Keratinocyte (primary cell): ENCODE measurements around the gene BRCA1. TPM values are rescaled to one million over a fixed set of nuclear protein-coding genes. Genes with fewer than 3 reads are reported as not detected.

Source experiments
- DNase-seq: peaks from one replicate; pipeline ENCODE4 v3.0.0-alpha.2; 2011; ENCODE audit warnings: low read depth, missing footprints, low spot score
- FAIRE-seq: peaks from 2 replicates; lab custom pipeline; 2011; peaks lifted over from hg19 to GRCh38; lab: Jason Lieb, UNC
- H2AFZ ChIP-seq: 2 replicates; pipeline ENCODE4 v1.6.0; 2012; ENCODE audit warnings: low read length, control low read depth, inconsistent platforms; ENCODE audit not compliant: control insufficient read depth
- H3K27ac ChIP-seq: 2 replicates; pipeline ENCODE4 v1.5.1; 2011; ENCODE audit warnings: low read length; ENCODE audit not compliant: control insufficient read depth, insufficient read depth
- H3K27me3 ChIP-seq: 3 replicates; pipeline ENCODE4 v1.6.0; 2011; ENCODE audit warnings: low read length; ENCODE audit not compliant: control insufficient read depth, insufficient read depth; ENCODE audit errors: extremely low read depth
- H3K36me3 ChIP-seq, 2 experiments: 2 replicates in 1 of 2; 3 replicates in 1 of 2; pipeline ENCODE4 v1.5.1; 2011; ENCODE audit warnings: low read length in 2 of 2, mild to moderate bottlenecking in 1 of 2; ENCODE audit not compliant: control insufficient read depth in 2 of 2, insufficient read depth in 2 of 2; ENCODE audit errors: extremely low read depth in 1 of 2
- H3K4me1 ChIP-seq: 3 replicates; pipeline ENCODE4 v1.5.1; 2011; ENCODE audit warnings: low read length; ENCODE audit not compliant: control insufficient read depth, insufficient read depth; ENCODE audit errors: extremely low read depth
- H3K4me2 ChIP-seq: 3 replicates; pipeline ENCODE4 v1.6.0; 2011; ENCODE audit warnings: low read depth, low read length; ENCODE audit not compliant: control insufficient read depth, insufficient read depth; ENCODE audit errors: extremely low read depth
- H3K4me3 ChIP-seq, 3 experiments: fragments of 200-600 bp in 1 of 3; sonication (generic) in 1 of 3; 2 replicates in 2 of 3; 3 replicates in 1 of 3; pipeline ENCODE4 v1.5.1; 2011 to 2016; ENCODE audit warnings: low read length in 3 of 3, mild to moderate bottlenecking in 3 of 3, control low read depth in 2 of 3, inconsistent platforms in 1 of 3, low read depth in 1 of 3, mixed read lengths in 1 of 3, mixed run types in 1 of 3, moderate library complexity in 1 of 3; ENCODE audit not compliant: control insufficient read depth in 2 of 3, insufficient read depth in 2 of 3; ENCODE audit errors: extremely low read depth in 1 of 3
- H3K79me2 ChIP-seq: 2 replicates; pipeline ENCODE4 v1.6.0; 2012; ENCODE audit warnings: low read length; ENCODE audit not compliant: control insufficient read depth, insufficient read depth
- H3K9ac ChIP-seq: 3 replicates; pipeline ENCODE4 v1.6.0; 2011; ENCODE audit warnings: low read length; ENCODE audit not compliant: control insufficient read depth, insufficient read depth; ENCODE audit errors: extremely low read depth
- H3K9me1 ChIP-seq: 3 replicates; pipeline ENCODE4 v1.6.0; 2011; ENCODE audit warnings: low read length; ENCODE audit not compliant: control insufficient read depth, insufficient read depth; ENCODE audit errors: extremely low read depth
- H3K9me3 ChIP-seq: 2 replicates; pipeline ENCODE4 v1.5.1; 2012; ENCODE audit warnings: low read depth, low read length; ENCODE audit not compliant: control insufficient read depth
- H4K20me1 ChIP-seq: 3 replicates; pipeline ENCODE4 v1.6.0; 2011; ENCODE audit warnings: low read length; ENCODE audit not compliant: control insufficient read depth, insufficient read depth; ENCODE audit errors: extremely low read depth
- EZH2 ChIP-seq: IDR thresholded peaks from one replicate; pipeline ENCODE4 v1.6.1; 2012; ENCODE audit warnings: inconsistent platforms, mild to moderate bottlenecking, low read length, moderate library complexity
- dilution Hi-C: fragments of 300-500 bp; cut with MboI; formaldehyde crosslinking; loops from one replicate; pipeline ENCODE4 v1.7.0; 2020; ENCODE audit warnings: low sequenced_read_pairs; ENCODE audit not compliant: extremely low pct_ligation_motif_present
- polyA plus RNA-seq, 5 experiments: library from polyadenylated mRNA; depleted of rRNA in 3 of 5; stranded (reverse) in 3 of 5; stranded (forward) in 1 of 5; unstranded in 1 of 5; fragments of >200 nt; gene quantifications; 1 replicate in 1 of 5; 2 replicates in 3 of 5; 3 replicates in 1 of 5; pipeline versions ENCODE4 v1.2.1 to v1.2.3, GENCODE V29; 2011 to 2012; ENCODE audit warnings: missing spikeins in 2 of 5, low read depth in 1 of 5, low replicate concordance in 1 of 5
- TF ChIP-seq, protein P1 (sequence below), 3 experiments: IDR thresholded peaks in 1 of 3; conservative IDR thresholded peaks in 1 of 3; optimal IDR thresholded peaks in 1 of 3; 2 replicates in 2 of 3; 3 replicates in 1 of 3; pipeline versions ENCODE3 to v1.5.1; 2011; ENCODE audit warnings: low read length in 3 of 3, mild to moderate bottlenecking in 3 of 3, moderate library complexity in 2 of 3, control low read depth in 1 of 3, inconsistent platforms in 1 of 3; ENCODE audit not compliant: insufficient read depth in 2 of 3; ENCODE audit errors: extremely low read depth in 1 of 3

BRCA1 gene
- polyA plus RNA-seq, 1 donor (not counting 4 experiments of a cell fraction or from before 2014, with no cell fraction given): 17.2 TPM

DNA sequence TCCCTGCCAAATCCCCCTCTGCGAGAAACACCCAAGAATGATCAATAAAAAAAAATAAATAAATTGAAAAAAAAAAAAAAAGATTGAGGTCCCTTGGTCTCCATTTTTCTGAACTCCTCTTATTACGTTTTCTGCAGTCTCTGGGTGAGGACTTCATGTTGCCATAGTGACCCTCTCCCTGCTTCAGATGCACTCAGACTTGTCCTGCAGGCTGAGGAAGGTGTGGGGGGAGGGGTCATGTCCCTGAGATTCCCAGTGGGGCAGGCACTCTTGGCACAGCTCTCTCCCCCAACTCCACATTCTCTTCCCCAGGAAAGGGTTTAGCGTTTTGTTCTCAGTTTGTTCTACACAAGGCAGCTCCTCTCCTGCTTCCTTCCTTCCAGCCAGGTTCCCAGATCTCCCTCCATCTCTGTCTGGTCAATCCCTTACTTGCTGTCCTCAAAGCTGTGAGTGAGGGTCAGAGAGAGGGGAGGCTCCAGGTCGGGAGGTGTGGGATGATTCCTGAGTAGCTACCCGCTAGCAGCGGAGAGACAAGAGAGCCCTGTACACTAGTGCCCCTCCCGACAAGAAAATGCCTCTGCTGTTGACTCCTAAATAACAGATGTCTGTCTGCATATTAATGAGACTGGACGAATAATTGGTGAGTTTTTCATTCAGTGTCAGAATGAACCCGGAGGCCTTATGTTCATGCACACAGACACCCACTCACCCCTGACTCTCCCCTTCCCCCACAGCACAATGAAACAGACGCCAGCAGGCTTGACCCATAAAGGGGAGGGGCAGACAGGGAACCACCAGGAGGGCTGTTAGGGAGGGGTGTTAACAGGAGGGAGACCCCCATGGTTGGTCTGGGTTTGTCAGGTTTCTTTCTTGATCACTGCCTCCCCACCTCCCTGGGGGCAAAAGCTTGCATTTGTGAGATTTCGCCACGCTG, 90.9 kb downstream of the BRCA1 start:
- Histone ChIP-seq H3K36me3 (no peaks in the 10 kb centered on the region), H3K79me2 (no peaks in the 10 kb centered on the region), H3K4me1 (no peaks in the 10 kb centered on the region), H3K27me3 (no peaks in the 10 kb centered on the region), H3K9ac (no peak overlapping the region), H3K9me3 (no peaks in the 10 kb centered on the region), H3K9me1 (no peaks in the 10 kb centered on the region), H4K20me1 (no peaks in the 10 kb centered on the region), H3K4me2 (no peak overlapping the region), H3K27ac (no peak overlapping the region), H3K4me3 (no peak overlapping the region), H2AFZ (no peak overlapping the region)
- dilution Hi-C loops: no loop called here
- TF ChIP-seq EZH2: no peak
- TF ChIP-seq, protein P1, sequence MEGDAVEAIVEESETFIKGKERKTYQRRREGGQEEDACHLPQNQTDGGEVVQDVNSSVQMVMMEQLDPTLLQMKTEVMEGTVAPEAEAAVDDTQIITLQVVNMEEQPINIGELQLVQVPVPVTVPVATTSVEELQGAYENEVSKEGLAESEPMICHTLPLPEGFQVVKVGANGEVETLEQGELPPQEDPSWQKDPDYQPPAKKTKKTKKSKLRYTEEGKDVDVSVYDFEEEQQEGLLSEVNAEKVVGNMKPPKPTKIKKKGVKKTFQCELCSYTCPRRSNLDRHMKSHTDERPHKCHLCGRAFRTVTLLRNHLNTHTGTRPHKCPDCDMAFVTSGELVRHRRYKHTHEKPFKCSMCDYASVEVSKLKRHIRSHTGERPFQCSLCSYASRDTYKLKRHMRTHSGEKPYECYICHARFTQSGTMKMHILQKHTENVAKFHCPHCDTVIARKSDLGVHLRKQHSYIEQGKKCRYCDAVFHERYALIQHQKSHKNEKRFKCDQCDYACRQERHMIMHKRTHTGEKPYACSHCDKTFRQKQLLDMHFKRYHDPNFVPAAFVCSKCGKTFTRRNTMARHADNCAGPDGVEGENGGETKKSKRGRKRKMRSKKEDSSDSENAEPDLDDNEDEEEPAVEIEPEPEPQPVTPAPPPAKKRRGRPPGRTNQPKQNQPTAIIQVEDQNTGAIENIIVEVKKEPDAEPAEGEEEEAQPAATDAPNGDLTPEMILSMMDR (optimal IDR thresholded peaks at IDR 0.05 in 1 of 3, IDR thresholded peaks at IDR 0.05 in 1 of 3, conservative IDR thresholded peaks at IDR 0.05 in 1 of 3; ENCODE audit: extremely low read depth in 1 of 3, insufficient read depth in 2 of 3, low read length in 3 of 3): no peak
- DNase-seq (no peak), FAIRE-seq (no peak)

DNA sequence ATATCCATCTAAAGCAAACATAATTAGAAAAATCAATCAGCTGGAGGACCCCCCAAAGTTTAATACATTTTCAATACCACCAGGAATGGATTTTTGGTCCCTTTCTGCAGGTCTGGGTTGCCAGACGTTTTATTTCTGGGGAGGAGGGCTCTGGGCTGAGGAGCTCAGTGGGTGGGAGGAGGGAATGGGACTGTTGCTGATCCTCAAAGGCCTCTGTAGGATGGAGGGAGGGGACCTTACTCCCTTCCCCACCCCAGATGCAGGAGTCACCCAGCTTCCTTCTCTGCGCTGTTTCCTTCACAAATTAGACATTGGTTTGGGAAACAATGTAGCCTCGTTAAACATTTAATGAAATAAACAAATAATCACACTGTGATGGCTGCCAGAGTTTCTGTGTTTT, 93.5 kb downstream of the BRCA1 start:
- no peak overlapping the region for H2AFZ ChIP-seq
- H3K9me1 ChIP-seq: no peaks in the 10 kb centered on the region
- DNase-seq (no peak), FAIRE-seq (no peak)
- H3K4me3 ChIP-seq: no peak overlapping the region
- H3K27me3 ChIP-seq: peaks cover 4% of the 10 kb centered on the region
- H3K4me2 ChIP-seq: no peak overlapping the region
- H3K79me2 ChIP-seq: no peaks in the 10 kb centered on the region
- dilution Hi-C loops: no loop called here
- TF ChIP-seq EZH2: no peak
- TF ChIP-seq, protein P1 (optimal IDR thresholded peaks at IDR 0.05 in 1 of 3, IDR thresholded peaks at IDR 0.05 in 1 of 3, conservative IDR thresholded peaks at IDR 0.05 in 1 of 3; ENCODE audit: extremely low read depth in 1 of 3, insufficient read depth in 2 of 3, low read length in 3 of 3): no peak
- H3K27ac ChIP-seq: no peak overlapping the region
- H3K4me1 ChIP-seq: no peaks in the 10 kb centered on the region
- no peak overlapping the region for H3K9ac ChIP-seq
- H4K20me1 ChIP-seq: no peaks in the 10 kb centered on the region
- no peaks in the 10 kb centered on the region for H3K36me3 ChIP-seq
- H3K9me3 ChIP-seq: no peaks in the 10 kb centered on the region
